HEK293 (cell line): ENCODE data around the gene TAGAP.

Experiments
- CTCF ChIA-PET: fragments of 350-600 bp; formaldehyde crosslinking; extraction: SDS; loops from one replicate; lab custom pipeline; 2021; ENCODE audit warnings: antibody characterized with exemption; lab: Yijun Ruan, JAX
- POLR2A ChIA-PET: fragments of 300-600 bp; formaldehyde crosslinking; extraction: SDS; loops from one replicate; lab custom pipeline; 2020; ENCODE audit warnings: antibody characterized with exemption, inconsistent platforms; lab: Yijun Ruan, JAX
- H3K27ac ChIP-seq: fragments of 200-500 bp; sonication (Bioruptor generic); 2 replicates; pipeline ENCODE4 v1.5.1; 2014; ENCODE audit warnings: low read depth, low read length, control low read depth, inconsistent platforms; ENCODE audit errors: extremely low read depth
- H3K36me3 ChIP-seq, 2 experiments: fragments of 200-500 bp in 1 of 2; sonication (Bioruptor generic) in 1 of 2; 1 replicate in 1 of 2; 2 replicates in 1 of 2; pipeline ENCODE4 v1.5.1; 2014 to 2017; ENCODE audit warnings: inconsistent platforms in 2 of 2, low read length in 2 of 2; ENCODE audit not compliant: control insufficient read depth in 2 of 2, insufficient read depth in 1 of 2
- H3K4me1 ChIP-seq: fragments of 200-500 bp; sonication (Bioruptor generic); 2 replicates; pipeline ENCODE4 v1.5.1; 2014; ENCODE audit warnings: mild to moderate bottlenecking, low read length, inconsistent platforms; ENCODE audit not compliant: control insufficient read depth, insufficient read depth
- H3K4me3 ChIP-seq: 2 replicates; pipeline ENCODE4 v1.5.1; 2011; ENCODE audit warnings: low read depth, mild to moderate bottlenecking, control low read depth, low read length, moderate library complexity
- H3K9me3 ChIP-seq: fragments of 200-500 bp; sonication (Bioruptor generic); 2 replicates; pipeline ENCODE4 v1.5.1; 2014; ENCODE audit warnings: low read depth, low read length, inconsistent platforms; ENCODE audit not compliant: control insufficient read depth, insufficient read depth
- GFI1B ChIP-seq: fragments of 450-650 bp; formaldehyde crosslinking; IDR thresholded peaks from 2 replicates; pipeline ENCODE4 v1.5.1; 2016; ENCODE audit warnings: missing biosample characterization, missing genetic modification characterization
- KLF10 ChIP-seq: fragments of 450-650 bp; IDR thresholded peaks from 2 replicates; pipeline ENCODE4 v1.5.1; 2018; ENCODE audit warnings: missing biosample characterization, mild to moderate bottlenecking, missing genetic modification characterization
- PRDM1 ChIP-seq: fragments of 450-650 bp; formaldehyde crosslinking; IDR thresholded peaks from 2 replicates; pipeline ENCODE4; 2016; ENCODE audit warnings: missing biosample characterization, missing genetic modification characterization
- SP7 ChIP-seq: fragments of 450-650 bp; formaldehyde crosslinking; IDR thresholded peaks from 2 replicates; pipeline ENCODE4 v1.5.1; 2016; ENCODE audit warnings: missing biosample characterization, missing genetic modification characterization
- ZFP69B ChIP-seq: fragments of 450-650 bp; formaldehyde crosslinking; IDR thresholded peaks from 2 replicates; pipeline ENCODE4 v1.5.1; 2016; ENCODE audit warnings: missing biosample characterization, missing genetic modification characterization
- ZNF138 ChIP-seq: fragments of 450-650 bp; formaldehyde crosslinking; IDR thresholded peaks from 2 replicates; pipeline ENCODE4 v1.5.1; 2016; ENCODE audit warnings: missing biosample characterization, missing genetic modification characterization, borderline replicate concordance
- ZNF2 ChIP-seq: fragments of 450-650 bp; formaldehyde crosslinking; IDR thresholded peaks from 2 replicates; pipeline ENCODE4 v1.5.1; 2016; ENCODE audit warnings: missing biosample characterization, missing genetic modification characterization
- ZNF221 ChIP-seq: fragments of 450-650 bp; formaldehyde crosslinking; IDR thresholded peaks from 2 replicates; pipeline ENCODE4 v1.5.1; 2017; ENCODE audit warnings: missing biosample characterization, missing genetic modification characterization, borderline replicate concordance
- ZNF266 ChIP-seq: fragments of 450-650 bp; formaldehyde crosslinking; IDR thresholded peaks from 2 replicates; pipeline ENCODE4 v1.5.1; 2016; ENCODE audit warnings: missing biosample characterization, missing genetic modification characterization, low read depth
- ZNF302 ChIP-seq: fragments of 450-650 bp; formaldehyde crosslinking; IDR thresholded peaks from 2 replicates; pipeline ENCODE4 v1.5.1; 2016; ENCODE audit warnings: missing biosample characterization, missing genetic modification characterization, low read depth
- ZNF423 ChIP-seq: fragments of 450-650 bp; formaldehyde crosslinking; IDR thresholded peaks from 2 replicates; pipeline ENCODE4 v1.5.1; 2016; ENCODE audit warnings: missing biosample characterization, missing genetic modification characterization
- ZNF48 ChIP-seq: fragments of 450-650 bp; formaldehyde crosslinking; IDR thresholded peaks from 2 replicates; pipeline ENCODE4 v1.5.1; 2016; ENCODE audit warnings: missing biosample characterization, missing genetic modification characterization
- ZNF530 ChIP-seq: fragments of 450-650 bp; formaldehyde crosslinking; IDR thresholded peaks from 2 replicates; pipeline ENCODE4 v1.5.1; 2016; ENCODE audit warnings: low read depth, missing biosample characterization, missing genetic modification characterization
- ZNF544 ChIP-seq: fragments of 450-650 bp; formaldehyde crosslinking; IDR thresholded peaks from 2 replicates; pipeline ENCODE4 v1.5.0; 2017; ENCODE audit warnings: missing biosample characterization, missing genetic modification characterization
- ZNF596 ChIP-seq: fragments of 450-650 bp; IDR thresholded peaks from 2 replicates; pipeline ENCODE4 v1.5.0; 2018; ENCODE audit warnings: missing biosample characterization, mild to moderate bottlenecking, missing genetic modification characterization, moderate library complexity
- ZNF777 ChIP-seq: fragments of 450-650 bp; formaldehyde crosslinking; IDR thresholded peaks from 2 replicates; pipeline ENCODE4 v1.5.1; 2017; ENCODE audit warnings: missing biosample characterization, missing genetic modification characterization, borderline replicate concordance
- ZNF791 ChIP-seq: fragments of 450-650 bp; formaldehyde crosslinking; IDR thresholded peaks from 2 replicates; pipeline ENCODE4 v1.5.1; 2016; ENCODE audit warnings: missing biosample characterization, missing genetic modification characterization
- ZNF837 ChIP-seq: fragments of 450-650 bp; formaldehyde crosslinking; IDR thresholded peaks from 2 replicates; pipeline ENCODE4 v1.5.1; 2016; ENCODE audit warnings: missing biosample characterization, missing genetic modification characterization
- ZSCAN23 ChIP-seq: fragments of 450-650 bp; formaldehyde crosslinking; IDR thresholded peaks from 2 replicates; pipeline ENCODE4 v1.5.1; 2016; ENCODE audit warnings: missing biosample characterization, missing genetic modification characterization
- TF ChIP-seq, protein P1 (sequence below): fragments of 450-650 bp; formaldehyde crosslinking; IDR thresholded peaks from 2 replicates; pipeline ENCODE4 v1.5.1; 2016; ENCODE audit warnings: missing biosample characterization, missing genetic modification characterization
- TF ChIP-seq, protein P2 (sequence below): fragments of 450-650 bp; formaldehyde crosslinking; IDR thresholded peaks from 2 replicates; pipeline ENCODE4 v1.5.1; 2016; ENCODE audit warnings: missing biosample characterization, missing genetic modification characterization
- TF ChIP-seq, protein P3 (sequence below): fragments of 450-650 bp; formaldehyde crosslinking; IDR thresholded peaks from 2 replicates; pipeline ENCODE4 v1.5.1; 2016; ENCODE audit warnings: missing biosample characterization, missing genetic modification characterization
- TF ChIP-seq, protein P4 (sequence below): fragments of 450-650 bp; formaldehyde crosslinking; IDR thresholded peaks from 2 replicates; pipeline ENCODE4 v1.5.1; 2016; ENCODE audit warnings: missing biosample characterization, missing genetic modification characterization
- TF ChIP-seq, protein P5 (sequence below): sonication (generic); formaldehyde crosslinking; IDR thresholded peaks from 2 replicates; pipeline ENCODE4 v1.8.1; 2022; ENCODE audit warnings: mild to moderate bottlenecking, moderate library complexity, missing genetic modification reagents

The TAGAP gene

DNA sequence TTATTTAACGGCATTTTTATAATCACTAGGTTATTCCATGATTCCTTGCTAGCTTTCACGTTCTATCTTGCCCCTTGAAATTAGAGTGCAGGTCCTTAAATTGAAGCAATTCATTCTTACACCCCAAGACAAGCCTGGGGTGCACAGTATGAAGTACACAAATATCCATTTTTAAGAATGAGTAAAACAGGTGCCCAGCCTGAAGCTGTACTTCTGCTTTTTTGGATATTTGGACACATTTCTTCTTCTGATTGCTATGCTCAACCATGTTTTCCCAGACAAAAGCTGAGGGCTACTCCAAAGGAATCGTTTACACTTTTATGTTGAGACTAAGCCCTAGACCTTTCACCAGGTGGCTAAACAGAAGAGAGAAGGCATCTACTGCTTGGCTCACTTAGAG lies 7.9 kb upstream of the TAGAP start:
- ChIA-PET CTCF (interaction anchor here (1.0 to 2.8 kb wide), 4 partner anchors 11 to 82 kb away, joined by 3 to 10 read pairs (median 4); no protein-coding TSS in a partner anchor), POLR2A (no interaction called here)
- Histone ChIP-seq H3K4me3 (no peak overlapping the region), H3K27ac (no peak overlapping the region), H3K4me1 (no peaks in the 10 kb centered on the region), H3K9me3 (no peaks in the 10 kb centered on the region)
- TF ChIP-seq ZNF530 (tag by site-specific recombination) (no peak), ZNF266 (tag by site-specific recombination) (no peak)
- TF ChIP-seq, protein P1, sequence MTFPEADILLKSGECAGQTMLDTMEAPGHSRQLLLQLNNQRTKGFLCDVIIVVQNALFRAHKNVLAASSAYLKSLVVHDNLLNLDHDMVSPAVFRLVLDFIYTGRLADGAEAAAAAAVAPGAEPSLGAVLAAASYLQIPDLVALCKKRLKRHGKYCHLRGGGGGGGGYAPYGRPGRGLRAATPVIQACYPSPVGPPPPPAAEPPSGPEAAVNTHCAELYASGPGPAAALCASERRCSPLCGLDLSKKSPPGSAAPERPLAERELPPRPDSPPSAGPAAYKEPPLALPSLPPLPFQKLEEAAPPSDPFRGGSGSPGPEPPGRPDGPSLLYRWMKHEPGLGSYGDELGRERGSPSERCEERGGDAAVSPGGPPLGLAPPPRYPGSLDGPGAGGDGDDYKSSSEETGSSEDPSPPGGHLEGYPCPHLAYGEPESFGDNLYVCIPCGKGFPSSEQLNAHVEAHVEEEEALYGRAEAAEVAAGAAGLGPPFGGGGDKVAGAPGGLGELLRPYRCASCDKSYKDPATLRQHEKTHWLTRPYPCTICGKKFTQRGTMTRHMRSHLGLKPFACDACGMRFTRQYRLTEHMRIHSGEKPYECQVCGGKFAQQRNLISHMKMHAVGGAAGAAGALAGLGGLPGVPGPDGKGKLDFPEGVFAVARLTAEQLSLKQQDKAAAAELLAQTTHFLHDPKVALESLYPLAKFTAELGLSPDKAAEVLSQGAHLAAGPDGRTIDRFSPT (tag by site-specific recombination) = no peak
- TF ChIP-seq, protein P2, sequence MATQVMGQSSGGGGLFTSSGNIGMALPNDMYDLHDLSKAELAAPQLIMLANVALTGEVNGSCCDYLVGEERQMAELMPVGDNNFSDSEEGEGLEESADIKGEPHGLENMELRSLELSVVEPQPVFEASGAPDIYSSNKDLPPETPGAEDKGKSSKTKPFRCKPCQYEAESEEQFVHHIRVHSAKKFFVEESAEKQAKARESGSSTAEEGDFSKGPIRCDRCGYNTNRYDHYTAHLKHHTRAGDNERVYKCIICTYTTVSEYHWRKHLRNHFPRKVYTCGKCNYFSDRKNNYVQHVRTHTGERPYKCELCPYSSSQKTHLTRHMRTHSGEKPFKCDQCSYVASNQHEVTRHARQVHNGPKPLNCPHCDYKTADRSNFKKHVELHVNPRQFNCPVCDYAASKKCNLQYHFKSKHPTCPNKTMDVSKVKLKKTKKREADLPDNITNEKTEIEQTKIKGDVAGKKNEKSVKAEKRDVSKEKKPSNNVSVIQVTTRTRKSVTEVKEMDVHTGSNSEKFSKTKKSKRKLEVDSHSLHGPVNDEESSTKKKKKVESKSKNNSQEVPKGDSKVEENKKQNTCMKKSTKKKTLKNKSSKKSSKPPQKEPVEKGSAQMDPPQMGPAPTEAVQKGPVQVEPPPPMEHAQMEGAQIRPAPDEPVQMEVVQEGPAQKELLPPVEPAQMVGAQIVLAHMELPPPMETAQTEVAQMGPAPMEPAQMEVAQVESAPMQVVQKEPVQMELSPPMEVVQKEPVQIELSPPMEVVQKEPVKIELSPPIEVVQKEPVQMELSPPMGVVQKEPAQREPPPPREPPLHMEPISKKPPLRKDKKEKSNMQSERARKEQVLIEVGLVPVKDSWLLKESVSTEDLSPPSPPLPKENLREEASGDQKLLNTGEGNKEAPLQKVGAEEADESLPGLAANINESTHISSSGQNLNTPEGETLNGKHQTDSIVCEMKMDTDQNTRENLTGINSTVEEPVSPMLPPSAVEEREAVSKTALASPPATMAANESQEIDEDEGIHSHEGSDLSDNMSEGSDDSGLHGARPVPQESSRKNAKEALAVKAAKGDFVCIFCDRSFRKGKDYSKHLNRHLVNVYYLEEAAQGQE (tag by site-specific recombination) = no peak
- TF ChIP-seq, all 188 proteins: peak for 0
- no peaks in the 10 kb centered on the region for H3K36me3 ChIP-seq

DNA sequence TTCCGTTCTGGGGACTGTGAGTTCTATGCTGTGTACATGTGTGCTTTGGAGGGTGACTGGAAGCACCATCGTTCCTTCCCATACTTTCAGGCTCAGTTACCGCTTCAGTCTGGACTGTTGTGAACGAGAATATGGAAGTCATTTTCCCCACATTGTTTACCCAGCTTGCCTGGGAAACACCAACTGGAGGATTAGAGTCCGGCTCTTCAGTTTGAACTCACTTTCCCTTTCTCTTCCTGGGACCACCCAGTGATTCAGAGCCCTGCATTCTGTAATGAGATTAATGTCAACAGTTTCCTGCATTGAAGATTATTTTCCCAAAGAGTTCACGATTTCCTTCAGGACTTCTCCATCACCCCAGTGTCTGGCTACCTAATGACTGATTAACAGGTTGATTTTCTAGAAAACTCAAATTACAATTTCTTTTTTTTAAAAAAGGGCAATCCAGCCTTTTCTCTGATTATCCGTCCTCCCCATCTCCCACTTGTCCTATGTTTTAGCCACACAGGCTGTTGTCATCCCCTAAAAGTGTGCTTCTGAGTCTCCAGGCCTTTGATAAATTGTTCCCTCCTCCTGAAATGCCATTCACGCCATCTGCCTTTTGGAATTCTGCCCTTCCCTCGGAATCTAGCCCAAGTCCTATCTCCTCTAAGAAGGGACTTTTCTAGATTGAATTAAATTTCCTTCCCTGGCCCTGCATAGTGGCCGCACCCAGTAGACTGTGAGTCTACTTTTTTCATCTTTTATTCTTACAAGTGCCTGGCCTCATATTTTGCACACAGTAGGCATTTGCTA lies 3.3 kb upstream of the TAGAP start:
- CTCF ChIA-PET = interaction anchor here (0.6 kb wide), 1 partner anchor 297 kb away, joined by 3 read pairs; no protein-coding TSS in a partner anchor
- TF ChIP-seq ZNF596 (tag by site-specific recombination) (no peak), ZNF544 (tag by site-specific recombination) (no peak), ZNF48 (tag by site-specific recombination) (no peak), ZNF221 (no peak), ZNF423 (tag by site-specific recombination) (no peak), ZNF837 (tag by site-specific recombination) (no peak), KLF10 (tag by site-specific recombination) (no peak), SP7 (tag by site-specific recombination) (no peak), PRDM1 (tag by site-specific recombination) (no peak), ZNF2 (tag by site-specific recombination) (no peak), ZSCAN23 (tag by site-specific recombination) (no peak), ZNF138 (tag by site-specific recombination) (no peak), ZFP69B (no peak), GFI1B (tag by site-specific recombination) (no peak), ZNF302 (tag by site-specific recombination) (no peak), ZNF777 (tag by site-specific recombination) (no peak), ZNF791 (tag by site-specific recombination) (no peak)
- TF ChIP-seq, protein P3, sequence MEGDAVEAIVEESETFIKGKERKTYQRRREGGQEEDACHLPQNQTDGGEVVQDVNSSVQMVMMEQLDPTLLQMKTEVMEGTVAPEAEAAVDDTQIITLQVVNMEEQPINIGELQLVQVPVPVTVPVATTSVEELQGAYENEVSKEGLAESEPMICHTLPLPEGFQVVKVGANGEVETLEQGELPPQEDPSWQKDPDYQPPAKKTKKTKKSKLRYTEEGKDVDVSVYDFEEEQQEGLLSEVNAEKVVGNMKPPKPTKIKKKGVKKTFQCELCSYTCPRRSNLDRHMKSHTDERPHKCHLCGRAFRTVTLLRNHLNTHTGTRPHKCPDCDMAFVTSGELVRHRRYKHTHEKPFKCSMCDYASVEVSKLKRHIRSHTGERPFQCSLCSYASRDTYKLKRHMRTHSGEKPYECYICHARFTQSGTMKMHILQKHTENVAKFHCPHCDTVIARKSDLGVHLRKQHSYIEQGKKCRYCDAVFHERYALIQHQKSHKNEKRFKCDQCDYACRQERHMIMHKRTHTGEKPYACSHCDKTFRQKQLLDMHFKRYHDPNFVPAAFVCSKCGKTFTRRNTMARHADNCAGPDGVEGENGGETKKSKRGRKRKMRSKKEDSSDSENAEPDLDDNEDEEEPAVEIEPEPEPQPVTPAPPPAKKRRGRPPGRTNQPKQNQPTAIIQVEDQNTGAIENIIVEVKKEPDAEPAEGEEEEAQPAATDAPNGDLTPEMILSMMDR = no peak
- TF ChIP-seq, protein P4, sequence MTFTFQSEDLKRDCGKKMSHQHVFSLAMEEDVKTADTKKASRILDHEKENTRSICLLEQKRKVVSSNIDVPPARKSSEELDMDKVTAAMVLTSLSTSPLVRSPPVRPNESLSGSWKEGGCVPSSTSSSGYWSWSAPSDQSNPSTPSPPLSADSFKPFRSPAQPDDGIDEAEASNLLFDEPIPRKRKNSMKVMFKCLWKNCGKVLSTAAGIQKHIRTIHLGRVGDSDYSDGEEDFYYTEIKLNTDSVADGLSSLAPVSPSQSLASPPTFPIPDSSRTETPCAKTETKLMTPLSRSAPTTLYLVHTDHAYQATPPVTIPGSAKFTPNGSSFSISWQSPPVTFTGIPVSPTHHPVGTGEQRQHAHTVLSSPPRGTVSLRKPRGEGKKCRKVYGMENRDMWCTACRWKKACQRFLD (tag by site-specific recombination) = no peak
- TF ChIP-seq, protein P5, sequence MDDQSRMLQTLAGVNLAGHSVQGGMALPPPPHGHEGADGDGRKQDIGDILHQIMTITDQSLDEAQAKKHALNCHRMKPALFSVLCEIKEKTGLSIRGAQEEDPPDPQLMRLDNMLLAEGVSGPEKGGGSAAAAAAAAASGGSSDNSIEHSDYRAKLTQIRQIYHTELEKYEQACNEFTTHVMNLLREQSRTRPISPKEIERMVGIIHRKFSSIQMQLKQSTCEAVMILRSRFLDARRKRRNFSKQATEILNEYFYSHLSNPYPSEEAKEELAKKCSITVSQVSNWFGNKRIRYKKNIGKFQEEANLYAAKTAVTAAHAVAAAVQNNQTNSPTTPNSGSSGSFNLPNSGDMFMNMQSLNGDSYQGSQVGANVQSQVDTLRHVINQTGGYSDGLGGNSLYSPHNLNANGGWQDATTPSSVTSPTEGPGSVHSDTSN (CRISPR knock-in tag) = no peak
- TF ChIP-seq, all 188 proteins: peak for 0
- POLR2A ChIA-PET = no interaction called here
- Histone ChIP-seq H3K4me3 (no peak overlapping the region), H3K36me3 (no peaks in the 10 kb centered on the region), H3K27ac (no peak overlapping the region), H3K9me3 (no peaks in the 10 kb centered on the region), H3K4me1 (no peaks in the 10 kb centered on the region)
